GM19238 (cell line): ENCODE results near the gene CACNA2D4.

Experiments
- DNase-seq: peaks from one replicate; pipeline ENCODE4 v3.0.0; 2011; ENCODE audit warnings: low spot score; ENCODE audit not compliant: insufficient read length

Gene CACNA2D4

DNA sequence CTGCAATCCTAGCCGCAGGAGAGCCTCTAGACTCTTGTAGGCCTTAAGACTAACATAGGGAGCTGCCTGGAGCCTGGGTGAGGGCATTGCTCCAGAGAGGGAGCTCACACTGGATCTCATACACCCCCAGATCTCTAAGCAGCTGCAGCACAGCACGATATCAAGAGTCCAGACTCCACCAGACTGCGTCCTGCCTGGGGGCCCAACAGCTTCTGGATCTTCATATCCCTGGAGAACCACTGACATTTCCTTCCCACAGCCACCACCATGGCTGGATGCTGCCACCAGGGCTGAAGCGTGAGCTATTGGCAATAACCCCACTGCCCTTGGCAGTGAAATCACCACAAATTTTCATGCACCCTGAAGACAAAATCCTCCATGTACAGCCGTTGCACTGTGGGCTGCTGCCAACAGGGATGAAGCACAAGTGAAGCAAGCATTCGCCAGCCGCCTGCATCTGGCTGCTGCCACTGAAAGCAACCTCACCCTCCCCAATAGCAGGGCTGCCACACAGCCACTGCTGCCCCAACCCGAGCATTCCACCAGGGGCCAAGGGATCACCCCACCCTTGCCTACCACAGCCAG, 28.2 kb downstream of the CACNA2D4 start:
- DNase-seq = no peak

DNA sequence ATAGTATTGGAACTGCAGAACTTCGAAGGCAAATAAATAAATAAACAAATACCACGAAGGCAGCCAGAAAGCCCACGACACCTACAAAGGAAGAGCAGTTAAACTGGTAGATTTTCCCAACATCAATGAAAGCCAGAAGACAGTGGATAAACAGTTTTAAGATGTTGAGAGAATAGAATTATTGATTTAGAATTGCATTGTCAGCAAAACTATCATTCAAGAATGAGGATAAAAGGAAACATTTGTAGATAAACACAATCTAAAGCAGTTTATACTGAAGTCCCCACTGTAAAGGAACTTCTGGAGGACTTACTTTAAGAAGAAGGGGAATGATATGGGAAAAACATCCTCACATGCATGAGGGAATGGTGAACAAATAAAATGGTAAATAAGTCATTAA, 29.5 kb downstream of the CACNA2D4 start:
- DNase-seq = no peak

DNA sequence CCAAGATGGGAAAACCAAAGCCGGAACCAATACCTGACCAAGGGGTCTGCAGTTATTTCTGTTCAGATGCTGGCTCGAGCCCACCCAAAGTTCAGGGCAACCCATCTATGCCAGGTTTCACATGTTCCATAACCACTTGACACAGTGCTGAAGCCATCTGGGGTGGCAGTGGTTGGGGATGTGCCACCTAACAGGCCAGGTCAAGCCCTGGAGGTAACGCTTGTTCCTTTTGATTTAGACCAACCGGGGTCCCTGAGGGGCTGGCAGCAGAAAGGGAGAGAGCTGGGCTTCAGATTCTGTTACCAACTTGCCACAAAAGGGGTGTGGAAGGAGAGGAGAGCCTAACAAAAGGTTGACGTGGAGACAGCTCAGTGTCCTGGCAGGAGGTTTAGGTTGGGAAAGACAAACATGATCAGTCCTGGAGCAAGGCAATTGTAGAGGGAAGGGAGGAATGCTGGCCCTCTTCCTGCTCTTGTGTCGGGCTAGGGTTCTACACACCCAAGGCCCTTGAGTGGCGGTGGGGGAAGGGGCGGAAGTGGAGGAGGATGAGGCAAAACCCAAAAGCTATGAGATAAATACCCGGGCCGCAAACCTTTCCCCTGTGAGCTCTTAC, 31.9 kb downstream of the CACNA2D4 start:
- DNase-seq = no peak

DNA sequence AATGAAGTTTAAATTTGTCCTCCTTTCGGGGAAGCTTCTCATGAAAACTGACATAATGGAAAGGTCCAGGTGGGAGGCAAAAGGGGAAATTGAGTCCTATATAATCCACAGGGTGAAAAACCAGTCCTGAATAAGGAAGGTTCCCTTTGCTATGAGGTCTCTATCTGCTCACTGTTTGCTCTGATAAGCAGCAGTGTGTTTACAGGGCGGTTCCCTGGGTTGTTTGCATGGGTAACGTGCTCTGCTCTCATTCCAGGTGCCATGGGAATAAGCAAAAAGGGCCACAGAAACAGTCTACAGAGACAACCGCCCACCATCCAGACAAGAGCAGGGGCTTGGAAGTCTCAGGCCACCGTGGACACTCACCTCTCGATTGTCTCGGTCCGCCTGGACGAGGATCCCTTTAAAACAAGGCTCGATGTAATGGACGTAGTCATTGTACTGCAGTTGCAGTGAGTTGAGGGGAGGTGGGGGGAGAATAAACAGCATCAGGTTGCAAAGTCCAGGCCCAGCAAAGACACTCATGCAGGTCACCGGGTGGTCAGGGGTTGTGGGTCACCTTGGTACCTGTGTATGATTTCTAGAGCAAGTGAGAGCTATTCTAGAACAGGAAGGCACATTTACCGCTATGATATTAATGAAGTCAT, 32.7 kb downstream of the CACNA2D4 start:
- DNase-seq = no peak

DNA sequence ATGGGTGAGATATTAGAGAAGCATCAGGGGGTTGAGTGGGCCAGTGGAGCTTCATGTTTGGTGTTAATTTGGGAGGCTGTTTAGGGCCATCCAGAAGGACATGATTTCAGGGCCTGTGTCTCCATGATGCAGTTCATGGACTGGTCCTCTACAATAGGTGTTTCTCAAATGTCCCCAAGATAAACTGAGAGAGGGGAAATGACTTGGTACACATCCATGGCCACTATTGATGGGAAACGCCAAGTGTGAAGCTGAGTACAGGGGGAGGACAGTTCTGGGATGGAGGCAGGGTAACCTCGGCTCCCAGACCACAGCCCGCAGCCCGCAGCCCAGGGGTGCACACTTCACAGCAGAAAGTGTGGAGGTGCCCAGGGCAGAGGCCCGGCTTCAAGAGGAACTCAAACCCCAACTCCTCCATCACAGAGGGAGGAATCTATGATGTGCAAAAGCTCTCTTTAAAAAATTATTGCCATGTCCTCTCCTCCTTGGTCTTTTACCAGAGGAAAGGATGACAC, 33.3 kb downstream of the CACNA2D4 start:
- no peak for DNase-seq

DNA sequence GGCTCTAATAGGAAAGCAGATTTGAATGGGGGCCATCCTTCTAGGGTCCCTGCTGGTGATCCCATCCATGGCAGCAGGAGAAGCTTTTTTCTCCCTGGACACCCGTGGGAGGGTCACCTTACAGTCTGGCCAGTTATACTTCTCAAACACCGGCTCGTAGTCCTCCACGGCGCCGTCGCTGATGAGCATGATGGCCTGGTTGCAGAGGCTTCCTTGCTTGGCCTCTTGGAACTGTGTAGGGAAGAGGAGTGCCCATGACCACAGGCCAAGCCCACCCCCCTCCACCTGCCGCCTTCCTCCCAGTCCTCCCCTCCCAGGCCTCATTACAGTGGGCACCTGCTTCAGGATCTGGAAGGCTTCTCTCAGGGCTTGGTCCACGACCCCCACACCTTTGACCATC, 33.8 kb downstream of the CACNA2D4 start:
- DNase-seq = no peak

DNA sequence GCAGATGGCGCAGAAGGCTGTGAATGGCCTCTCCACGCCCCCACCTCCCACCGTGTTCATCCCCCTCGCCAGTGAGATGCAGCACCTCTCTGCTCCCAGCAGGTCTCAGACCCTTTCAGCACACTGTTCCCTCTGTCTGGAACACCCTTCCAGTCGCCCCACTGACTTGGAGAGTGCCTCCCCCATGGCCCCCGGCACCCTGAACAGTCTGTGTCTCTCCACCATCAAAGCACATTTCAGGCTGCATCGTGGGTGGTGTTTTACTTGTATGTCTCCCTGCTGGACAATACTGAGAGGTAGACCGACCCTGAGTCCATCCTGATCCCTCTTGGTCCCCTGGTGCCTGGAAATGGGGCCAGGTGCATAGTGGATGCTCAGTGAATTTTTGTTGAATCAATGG, 34.9 kb downstream of the CACNA2D4 start:
- no peak for DNase-seq

DNA sequence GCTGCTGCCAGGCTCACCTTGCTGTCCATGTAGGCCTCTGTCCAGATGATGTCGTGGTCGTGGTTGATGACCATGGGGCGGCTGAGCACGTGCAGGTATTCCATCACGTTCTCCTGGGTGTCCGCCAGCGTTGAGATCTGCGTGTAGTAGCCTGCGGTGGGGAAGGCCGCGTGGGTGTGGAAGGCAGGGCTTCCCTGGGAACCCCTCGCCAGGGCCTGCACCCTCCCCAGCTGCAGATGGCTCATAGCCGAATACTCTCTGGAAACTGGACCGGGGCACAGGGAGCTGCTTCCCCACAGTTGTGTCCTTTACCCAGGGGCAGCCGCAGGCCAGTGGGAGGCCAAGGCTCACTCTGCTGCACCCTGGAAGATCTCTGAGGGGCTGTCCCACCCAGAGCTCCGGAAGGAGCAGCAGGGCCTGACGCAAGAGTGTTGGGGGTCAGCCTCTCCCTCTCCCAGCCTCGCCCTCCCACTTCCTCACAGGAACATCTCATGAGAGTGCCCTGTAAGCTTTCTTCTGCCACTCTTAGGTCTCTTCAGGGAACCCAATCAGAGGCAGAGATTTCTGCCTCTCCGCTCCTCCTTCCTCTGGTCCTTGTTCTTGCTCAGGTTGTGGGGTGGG, 35.5 kb downstream of the CACNA2D4 start:
- DNase-seq = no peak

DNA sequence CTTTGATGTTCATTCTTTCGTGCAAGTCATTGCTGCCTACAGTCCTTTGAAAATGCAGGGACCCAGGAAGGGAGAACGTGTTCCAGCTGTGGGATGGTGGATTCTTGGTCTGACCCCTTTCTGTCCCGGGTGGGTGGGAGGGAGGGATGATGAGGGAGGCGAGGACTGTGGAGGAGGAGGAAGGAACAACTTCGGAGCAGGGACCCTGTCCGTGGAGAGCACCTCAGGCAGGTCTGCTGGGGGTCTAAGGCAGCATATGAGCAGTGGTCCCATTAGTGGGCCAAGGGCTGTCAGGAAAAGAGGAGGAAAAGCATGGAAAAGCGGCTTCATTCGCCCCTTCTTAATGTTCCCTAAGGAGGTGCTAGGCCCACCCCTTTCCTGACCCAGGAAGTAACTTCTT, 36.0 kb downstream of the CACNA2D4 start:
- no peak for DNase-seq

DNA sequence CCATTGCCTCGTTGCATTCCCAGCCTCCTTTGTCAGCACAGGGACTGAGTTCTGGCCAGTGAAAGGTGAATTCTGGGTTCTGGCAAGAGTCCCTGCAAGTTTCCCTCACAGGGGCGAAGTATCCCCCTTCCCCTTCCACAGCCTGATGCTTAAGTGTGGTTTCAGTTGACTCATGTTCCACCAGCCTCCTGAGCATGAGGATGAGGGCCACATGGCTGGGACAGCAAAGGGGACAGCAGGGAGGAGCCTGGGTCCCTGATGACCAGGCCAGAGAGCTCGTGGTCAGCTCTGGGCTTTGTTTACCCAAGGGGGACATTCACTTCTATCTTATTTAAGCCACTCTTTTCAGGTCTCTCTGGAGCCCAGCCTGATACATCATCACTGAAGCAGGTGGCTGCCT, 36.5 kb downstream of the CACNA2D4 start:
- no peak for DNase-seq

DNA sequence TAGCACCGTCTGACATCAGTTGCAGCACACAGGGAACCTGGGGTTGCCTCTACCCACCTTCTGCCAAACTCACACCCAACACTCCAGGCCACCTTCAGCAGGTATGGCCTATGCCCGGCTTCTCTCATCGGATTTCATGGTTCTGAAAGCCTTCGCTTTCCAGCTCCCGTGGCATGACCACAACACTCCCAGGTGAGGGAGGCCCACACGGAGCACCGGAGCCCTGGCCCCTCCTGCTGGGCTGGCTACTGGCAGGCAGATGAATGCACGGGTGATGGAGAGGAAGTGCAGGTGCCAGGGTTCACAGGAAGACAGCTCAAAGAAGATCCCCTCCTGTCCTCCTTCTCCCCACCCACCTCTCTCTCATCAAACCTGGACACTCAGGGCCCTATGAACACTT, 37.2 kb downstream of the CACNA2D4 start:
- DNase-seq = no peak

DNA sequence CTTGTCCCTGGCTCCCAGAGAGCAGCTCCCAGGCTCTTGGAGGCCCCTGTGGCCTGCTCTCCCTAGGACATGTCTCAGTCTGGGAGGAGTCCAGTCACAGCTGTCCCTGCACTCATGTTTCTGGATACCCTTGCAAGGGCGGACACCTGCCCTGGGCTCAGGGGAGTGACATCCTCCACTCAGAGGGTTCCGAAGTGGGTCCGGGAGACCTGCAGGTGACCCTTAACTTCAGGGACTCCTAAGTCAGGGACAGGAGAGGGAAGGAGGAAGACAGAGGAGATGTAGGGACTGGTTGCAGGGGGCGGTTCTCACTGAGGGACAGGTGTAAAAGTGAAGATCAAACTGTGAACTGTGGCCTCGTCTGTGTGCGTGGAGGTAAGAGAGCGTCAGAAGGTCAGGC, 37.6 kb downstream of the CACNA2D4 start:
- no peak for DNase-seq

DNA sequence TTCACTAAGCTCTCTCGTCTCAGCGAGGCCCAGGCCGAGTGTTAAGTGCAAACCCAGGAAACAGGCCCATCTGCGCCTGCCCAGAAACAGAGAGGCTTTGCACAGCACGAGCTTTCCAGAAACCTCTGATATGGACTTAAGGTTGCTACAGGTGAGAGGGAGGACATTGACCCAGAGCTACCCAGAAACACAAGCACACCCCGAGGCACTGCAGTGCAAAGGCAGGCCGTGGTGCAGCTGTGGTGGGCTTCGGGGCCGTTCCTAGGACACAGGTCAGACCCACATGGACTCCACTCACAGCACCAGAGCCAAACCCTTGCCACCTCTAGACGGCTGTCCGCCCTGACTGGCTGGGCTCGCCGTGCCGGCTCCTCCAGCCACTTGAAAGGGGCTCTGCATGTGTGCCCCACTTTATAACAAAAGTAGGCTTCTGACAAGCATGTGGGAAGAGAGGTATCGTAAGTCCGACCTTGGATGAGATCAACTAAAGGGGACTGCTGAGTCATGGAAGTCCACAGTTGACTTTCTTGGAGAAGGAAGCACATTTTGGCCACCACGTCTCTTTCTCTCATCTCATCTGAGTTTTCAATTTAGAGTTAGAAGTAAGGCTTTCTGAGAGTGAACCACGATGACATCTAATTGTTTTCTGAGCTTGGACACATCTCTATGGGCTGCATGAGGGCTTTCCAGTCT, 38.2 kb downstream of the CACNA2D4 start:
- DNase-seq = no peak

DNA sequence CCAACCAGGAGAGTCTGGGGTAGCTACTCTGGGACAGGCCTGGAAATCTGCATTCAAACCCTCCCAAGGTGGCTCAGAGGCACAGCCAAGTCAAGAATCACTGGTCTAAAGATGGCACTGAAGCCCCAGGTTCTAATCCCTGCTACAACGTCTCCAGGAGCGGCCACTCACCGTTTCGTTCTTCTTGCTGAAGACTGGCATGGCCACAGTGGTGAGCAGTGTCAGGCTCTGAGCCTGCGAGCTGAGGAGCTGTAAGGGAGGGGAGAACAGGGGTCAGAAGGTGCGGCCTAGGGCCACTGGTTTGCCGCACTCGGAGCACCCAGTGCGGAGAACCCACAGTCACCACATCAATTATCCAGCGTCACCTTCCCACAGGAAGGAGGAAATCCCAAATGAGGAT, 38.8 kb downstream of the CACNA2D4 start:
- DNase-seq = no peak

DNA sequence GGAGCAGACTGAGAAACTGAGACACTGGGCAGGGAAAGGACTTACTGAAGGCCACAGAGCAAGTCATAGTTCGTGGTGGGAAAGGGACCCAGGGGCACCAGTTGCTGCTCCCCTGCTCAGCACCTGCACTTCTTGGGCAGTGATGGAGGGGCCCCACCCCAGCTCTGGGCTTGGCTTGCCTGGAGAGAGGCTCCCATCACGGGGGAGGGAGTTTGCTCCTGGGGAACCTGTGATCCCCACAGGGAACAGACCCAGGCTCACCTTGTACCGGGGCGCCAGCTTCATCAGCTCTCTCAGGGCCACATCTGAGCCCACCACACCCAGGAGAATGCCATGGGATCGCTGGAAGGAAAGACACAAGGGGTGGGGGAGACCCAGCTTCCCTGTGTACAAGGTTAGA, 39.8 kb downstream of the CACNA2D4 start:
- DNase-seq = no peak

DNA sequence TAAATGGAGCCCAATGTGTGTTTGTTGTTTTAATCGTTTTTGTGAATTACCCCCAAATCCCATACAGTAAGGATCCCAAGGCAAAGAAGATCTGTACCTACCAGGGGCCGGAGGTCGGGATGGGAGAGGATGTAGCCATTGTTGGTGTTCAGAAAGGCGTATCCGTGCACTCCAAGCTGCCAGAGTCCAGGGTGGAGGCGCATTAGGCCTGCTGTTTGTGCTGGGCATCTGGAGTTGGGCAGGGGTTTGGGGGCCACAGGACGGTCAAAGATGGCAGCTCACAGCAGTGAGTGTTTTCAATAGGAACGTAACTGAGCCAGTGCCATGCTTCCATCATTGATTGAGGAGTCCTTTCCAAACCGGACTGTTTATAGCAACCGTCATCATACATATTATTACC, 40.2 kb downstream of the CACNA2D4 start:
- no peak for DNase-seq

DNA sequence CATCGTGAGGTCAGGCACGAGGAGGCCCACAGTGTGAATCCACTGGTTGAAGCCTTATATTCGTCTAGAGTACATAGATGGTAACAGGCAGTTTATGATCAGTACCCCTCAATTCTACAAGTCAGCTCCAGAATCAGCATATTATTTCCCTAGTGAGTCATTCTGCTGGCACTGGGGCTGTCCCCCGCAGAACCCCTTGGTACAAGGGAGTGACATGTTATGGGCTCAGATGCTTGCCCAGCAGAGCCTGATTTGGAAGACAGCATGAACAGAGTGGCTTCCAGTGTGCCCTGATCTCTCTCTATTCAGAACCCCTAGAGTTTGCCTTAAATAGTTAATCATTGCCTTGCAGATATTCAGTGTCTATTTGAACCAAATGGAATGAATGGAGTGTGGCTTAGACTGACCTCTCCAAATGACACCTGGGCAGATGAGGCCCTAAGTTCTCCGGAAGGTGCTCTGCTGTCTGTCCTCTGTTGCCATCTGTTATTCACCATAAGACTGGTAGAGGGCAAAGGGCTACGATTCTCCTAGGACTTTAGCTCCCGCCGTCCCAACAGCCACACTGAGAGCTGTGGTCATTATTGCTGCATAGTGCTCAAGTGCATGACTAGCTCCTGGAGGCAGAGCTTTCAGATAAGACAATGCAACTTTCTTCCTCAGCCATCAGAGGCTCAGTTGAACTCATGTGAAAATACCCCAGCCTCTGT, 41.1 kb downstream of the CACNA2D4 start:
- no peak for DNase-seq

DNA sequence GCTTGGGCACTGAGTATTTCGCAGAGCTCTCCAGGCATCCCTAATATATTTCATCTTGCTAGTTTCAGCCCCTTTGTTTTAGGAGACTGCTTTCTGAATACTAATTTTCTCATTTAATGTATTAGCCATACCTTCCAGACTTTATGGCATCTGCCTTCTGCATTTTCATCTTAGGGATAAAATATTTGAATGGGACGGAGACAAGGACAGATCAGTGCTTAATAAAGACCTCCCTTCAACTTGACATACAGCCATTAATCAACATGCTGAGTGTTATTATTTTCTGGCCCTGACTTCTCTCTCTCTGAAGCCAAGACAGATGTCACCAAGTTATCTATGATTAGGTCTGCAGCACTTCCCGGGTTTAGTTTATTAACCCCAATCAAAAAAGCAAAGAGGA, 42.4 kb downstream of the CACNA2D4 start:
- no peak for DNase-seq

DNA sequence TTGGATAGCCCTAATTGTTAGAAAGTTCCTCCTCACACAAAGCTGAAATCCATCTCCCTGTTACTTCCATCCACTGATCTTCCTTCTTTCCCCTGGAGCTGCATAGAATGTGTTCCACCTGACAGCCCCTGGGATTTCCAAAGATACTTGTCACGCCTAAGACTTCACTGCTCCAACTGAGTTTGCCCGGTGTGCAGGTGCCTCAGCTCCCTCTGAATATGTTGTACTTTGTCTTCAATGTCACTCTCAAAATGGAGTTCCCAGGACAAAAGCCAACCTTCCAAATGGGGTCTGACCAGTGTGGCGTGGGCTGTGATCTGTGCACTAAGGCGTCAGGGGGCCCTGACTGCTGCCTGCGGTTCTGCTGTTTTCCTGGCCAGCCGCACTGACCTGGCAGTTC, 42.8 kb downstream of the CACNA2D4 start:
- no peak for DNase-seq

DNA sequence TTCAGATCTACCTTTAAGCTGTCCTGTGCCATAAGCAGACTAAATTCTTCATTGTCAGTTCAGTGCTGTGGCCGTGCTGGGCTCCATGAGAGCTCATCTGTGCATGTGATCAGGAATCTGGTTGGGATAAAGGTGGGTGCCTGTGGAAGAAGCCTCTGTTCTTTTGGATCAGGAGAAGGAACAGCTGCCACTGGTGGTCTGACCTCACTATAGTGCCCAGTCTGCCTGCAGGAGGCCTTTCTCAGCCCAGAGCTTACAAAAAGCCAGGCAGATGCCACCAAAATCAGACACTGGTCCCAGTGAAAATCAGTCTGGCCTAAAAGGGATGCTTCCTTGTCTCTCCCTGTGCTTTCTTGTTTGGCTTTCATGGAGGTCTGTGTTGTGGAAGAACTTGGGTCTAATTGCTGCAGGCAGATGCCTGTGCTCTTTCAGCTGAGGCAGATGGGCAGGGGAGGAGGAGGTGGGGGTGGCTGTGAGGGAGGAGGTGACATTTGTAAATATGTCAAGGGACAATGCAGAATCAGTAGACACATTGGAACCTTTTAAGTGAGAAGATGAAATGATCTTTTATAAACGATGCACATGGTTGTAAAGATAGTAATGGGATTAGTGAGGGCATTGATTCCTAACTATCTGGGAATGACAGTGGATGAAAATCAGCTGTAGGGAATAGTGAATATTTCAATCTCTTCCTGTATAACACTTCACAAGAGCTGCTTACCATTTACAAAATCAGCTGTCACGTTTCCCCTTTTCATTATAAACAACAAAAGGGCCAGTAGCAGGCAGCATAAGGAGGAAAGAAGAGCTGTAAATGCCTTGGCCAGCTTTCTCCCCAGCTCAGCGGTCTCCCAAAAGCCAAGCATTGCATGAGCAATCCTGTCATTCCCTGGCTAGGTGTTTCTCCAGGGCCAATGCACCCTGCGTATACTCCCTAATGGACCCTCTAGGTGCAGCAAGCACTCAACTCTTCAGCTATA, 44.6 kb downstream of the CACNA2D4 start:
- no peak for DNase-seq
